Measurements from ENCODE around the gene ZSCAN12.
"Not testable (repeated sequence)": the region's sequence is repeated elsewhere in the genome, so short reads cannot be mapped to it uniquely, and the experiment has no call there.

Gene ZSCAN12

GRCh38 chr6:28399350-28400121 is at the start of gene ZSCAN12:
Gene ZSCAN12, minus strand, starts transcription at chr6:28399747. Its CDS starts 1,342 bp downstream, at chr6:28398405.
- in situ Hi-C loops (cut with MboI; ENCODE audit: low sequenced_read_pairs): no loop called here

GRCh38 chr6:28449056-28449455 is 49.5 kb upstream of the ZSCAN12 start:
- in situ Hi-C loops (cut with MboI; ENCODE audit: low sequenced_read_pairs): no loop called here

GRCh38 chr6:28447512-28447906 is 48.0 kb upstream of the ZSCAN12 start:
- in situ Hi-C loops (cut with MboI; ENCODE audit: low sequenced_read_pairs): not testable (repeated sequence)

GRCh38 chr6:28446818-28447511 is 47.4 kb upstream of the ZSCAN12 start:
- in situ Hi-C loops (cut with MboI; ENCODE audit: low sequenced_read_pairs): no loop called here

GRCh38 chr6:28444759-28445158 is 45.2 kb upstream of the ZSCAN12 start:
- in situ Hi-C loops (cut with MboI; ENCODE audit: low sequenced_read_pairs): not testable (repeated sequence)

GRCh38 chr6:28443112-28443773 is 43.7 kb upstream of the ZSCAN12 start, which contains the start of gene ZSCAN23:
Gene ZSCAN23, minus strand, starts transcription at chr6:28443491. Its CDS starts 7,225 bp downstream, at chr6:28436266.
- in situ Hi-C loops (cut with MboI; ENCODE audit: low sequenced_read_pairs): no loop called here

- in situ Hi-C loops (cut with MboI; ENCODE audit: low sequenced_read_pairs): no loop called here
Observed at GRCh38 chr6:28442586-28442985, 43.0 kb upstream of the ZSCAN12 start.

- in situ Hi-C loops (cut with MboI; ENCODE audit: low sequenced_read_pairs): no loop called here
Observed at GRCh38 chr6:28436404-28436803, 36.9 kb upstream of the ZSCAN12 start.

GRCh38 chr6:28433119-28433518 is 33.6 kb upstream of the ZSCAN12 start:
- in situ Hi-C loops (cut with MboI; ENCODE audit: low sequenced_read_pairs): no loop called here

- in situ Hi-C loops (cut with MboI; ENCODE audit: low sequenced_read_pairs): no loop called here
Observed at GRCh38 chr6:28429781-28430180, 30.2 kb upstream of the ZSCAN12 start.

- in situ Hi-C loops (cut with MboI; ENCODE audit: low sequenced_read_pairs): no loop called here
Observed at GRCh38 chr6:28425944-28426541, 26.5 kb upstream of the ZSCAN12 start.

GRCh38 chr6:28424163-28424562 is 24.6 kb upstream of the ZSCAN12 start:
- in situ Hi-C loops (cut with MboI; ENCODE audit: low sequenced_read_pairs): no loop called here

GRCh38 chr6:28423546-28423945 is 24.0 kb upstream of the ZSCAN12 start:
- in situ Hi-C loops (cut with MboI; ENCODE audit: low sequenced_read_pairs): no loop called here

- in situ Hi-C loops (cut with MboI; ENCODE audit: low sequenced_read_pairs): no loop called here
Observed at GRCh38 chr6:28413681-28414080, 14.1 kb upstream of the ZSCAN12 start.

- in situ Hi-C loops (cut with MboI; ENCODE audit: low sequenced_read_pairs): no loop called here
Observed at GRCh38 chr6:28410767-28411166, 11.2 kb upstream of the ZSCAN12 start.

- in situ Hi-C loops (cut with MboI; ENCODE audit: low sequenced_read_pairs): no loop called here
Observed at GRCh38 chr6:28408076-28408802, 8.7 kb upstream of the ZSCAN12 start.

GRCh38 chr6:28407401-28407800 is 7.9 kb upstream of the ZSCAN12 start:
- in situ Hi-C loops (cut with MboI; ENCODE audit: low sequenced_read_pairs): no loop called here

- in situ Hi-C loops (cut with MboI; ENCODE audit: low sequenced_read_pairs): not testable (repeated sequence)
Observed at GRCh38 chr6:28403923-28404322, 4.4 kb upstream of the ZSCAN12 start.

GRCh38 chr6:28402197-28402596 is 2.6 kb upstream of the ZSCAN12 start:
- in situ Hi-C loops (cut with MboI; ENCODE audit: low sequenced_read_pairs): no loop called here

- in situ Hi-C loops (cut with MboI; ENCODE audit: low sequenced_read_pairs): no loop called here
Observed at GRCh38 chr6:28401172-28401571, 1.6 kb upstream of the ZSCAN12 start.

GRCh38 chr6:28400122-28400451 is 540 bp upstream of the ZSCAN12 start:
- in situ Hi-C loops (cut with MboI; ENCODE audit: low sequenced_read_pairs): no loop called here
